Measurements from ENCODE around the gene ACOT11.

The ACOT11 gene

DNA sequence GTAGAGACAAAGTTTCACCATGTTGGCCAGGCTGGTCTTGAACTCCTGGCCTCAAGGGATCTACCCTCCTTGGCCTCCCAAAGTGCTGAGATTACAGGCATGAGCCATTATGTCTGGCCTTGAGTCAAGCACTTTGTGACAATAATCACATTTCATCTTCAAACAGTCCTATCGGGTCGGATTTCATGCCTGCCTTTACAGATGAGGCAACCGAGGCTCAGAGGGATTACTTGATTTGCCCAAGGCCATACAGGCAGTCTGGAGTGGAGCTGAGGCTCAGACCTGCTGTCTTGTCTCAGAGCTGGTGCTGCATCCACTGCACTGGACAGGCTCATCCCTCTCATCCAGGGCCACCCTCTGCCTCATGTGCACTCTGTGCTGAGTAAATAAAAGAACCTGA is 48.7 kb downstream of the ACOT11 start:
- H3K4me3 ChIP-seq = no peak overlapping the region
- TF ChIP-seq EZH2 (IDR thresholded peaks at IDR 0.05) = no peak
- TF ChIP-seq FOXP2 (optimal IDR thresholded peaks at IDR 0.05; ENCODE audit: control extremely low read depth, extremely low read length, insufficient read depth) = no peak
- TF ChIP-seq POLR2AphosphoS5 (IDR thresholded peaks at IDR 0.05; ENCODE audit: borderline replicate concordance, low read depth, low read length) = no peak
- DNase-seq (ENCODE audit: low read depth, low spot score) = no peak

GRCh38 chr1:54597455-54598030 is 49.5 kb downstream of the ACOT11 start:
- no peaks in the 10 kb centered on the region for H3K9me3 ChIP-seq (ENCODE audit: low read depth, low read length)
- TF ChIP-seq FOXP2 (optimal IDR thresholded peaks at IDR 0.05; ENCODE audit: control extremely low read depth, extremely low read length, insufficient read depth) (no peak), EZH2 (IDR thresholded peaks at IDR 0.05) (no peak), POLR2AphosphoS5 (IDR thresholded peaks at IDR 0.05; ENCODE audit: borderline replicate concordance, low read depth, low read length) (no peak)
- H3K9ac ChIP-seq (ENCODE audit: insufficient read length) = no peak overlapping the region
- peak; percentile 12 for DNase-seq (ENCODE audit: low read depth, low spot score)
- H3K4me3 ChIP-seq = no peak overlapping the region
- H3K27ac ChIP-seq = no peak overlapping the region
- no peaks in the 10 kb centered on the region for H3K36me3 ChIP-seq (ENCODE audit: insufficient read depth, low read length)

More for the DNA sequence above, 48.7 kb downstream of the ACOT11 start:
- Histone ChIP-seq H3K9ac (ENCODE audit: insufficient read length) (no peak overlapping the region), H3K36me3 (ENCODE audit: insufficient read depth, low read length) (no peaks in the 10 kb centered on the region), H3K27ac (no peak overlapping the region), H3K9me3 (ENCODE audit: low read depth, low read length) (no peaks in the 10 kb centered on the region)

GRCh38 chr1:54599211-54599823 is 51.3 kb downstream of the ACOT11 start:
- no peak for DNase-seq (ENCODE audit: low read depth, low spot score)
- no peak for TF ChIP-seq POLR2AphosphoS5 (IDR thresholded peaks at IDR 0.05; ENCODE audit: borderline replicate concordance, low read depth, low read length)
- TF ChIP-seq EZH2 (IDR thresholded peaks at IDR 0.05) = no peak
- no peak for TF ChIP-seq FOXP2 (optimal IDR thresholded peaks at IDR 0.05; ENCODE audit: control extremely low read depth, extremely low read length, insufficient read depth)
- H3K9ac ChIP-seq (ENCODE audit: insufficient read length) = no peak overlapping the region

GRCh38 chr1:54600947-54601721 is 53.1 kb downstream of the ACOT11 start:
- H3K27ac ChIP-seq = no peak overlapping the region
- H3K9ac ChIP-seq (ENCODE audit: insufficient read length) = no peak overlapping the region
- no peaks in the 10 kb centered on the region for H3K36me3 ChIP-seq (ENCODE audit: insufficient read depth, low read length)
- no peaks in the 10 kb centered on the region for H3K9me3 ChIP-seq (ENCODE audit: low read depth, low read length)
- DNase-seq (ENCODE audit: low read depth, low spot score) = no peak
- H3K4me3 ChIP-seq = no peak overlapping the region
- TF ChIP-seq POLR2AphosphoS5 (IDR thresholded peaks at IDR 0.05; ENCODE audit: borderline replicate concordance, low read depth, low read length) (no peak), FOXP2 (optimal IDR thresholded peaks at IDR 0.05; ENCODE audit: control extremely low read depth, extremely low read length, insufficient read depth) (no peak), EZH2 (IDR thresholded peaks at IDR 0.05) (no peak)

More at GRCh38 chr1:54599211-54599823, 51.3 kb downstream of the ACOT11 start:
- H3K36me3 ChIP-seq (ENCODE audit: insufficient read depth, low read length) = no peaks in the 10 kb centered on the region
- H3K4me3 ChIP-seq = no peak overlapping the region
- H3K9me3 ChIP-seq (ENCODE audit: low read depth, low read length) = no peaks in the 10 kb centered on the region
- no peak overlapping the region for H3K27ac ChIP-seq

- no peak for TF ChIP-seq FOXP2 (optimal IDR thresholded peaks at IDR 0.05; ENCODE audit: control extremely low read depth, extremely low read length, insufficient read depth)
- TF ChIP-seq POLR2AphosphoS5 (IDR thresholded peaks at IDR 0.05; ENCODE audit: borderline replicate concordance, low read depth, low read length) = no peak
- TF ChIP-seq EZH2 (IDR thresholded peaks at IDR 0.05) = no peak
- H3K27ac ChIP-seq = no peak overlapping the region
- no peaks in the 10 kb centered on the region for H3K9me3 ChIP-seq (ENCODE audit: low read depth, low read length)
- no peak overlapping the region for H3K9ac ChIP-seq (ENCODE audit: insufficient read length)
- no peak for DNase-seq (ENCODE audit: low read depth, low spot score)
- H3K4me3 ChIP-seq = no peak overlapping the region
- no peaks in the 10 kb centered on the region for H3K36me3 ChIP-seq (ENCODE audit: insufficient read depth, low read length)
Observed at GRCh38 chr1:54601730-54602129, 53.7 kb downstream of the ACOT11 start.

DNA sequence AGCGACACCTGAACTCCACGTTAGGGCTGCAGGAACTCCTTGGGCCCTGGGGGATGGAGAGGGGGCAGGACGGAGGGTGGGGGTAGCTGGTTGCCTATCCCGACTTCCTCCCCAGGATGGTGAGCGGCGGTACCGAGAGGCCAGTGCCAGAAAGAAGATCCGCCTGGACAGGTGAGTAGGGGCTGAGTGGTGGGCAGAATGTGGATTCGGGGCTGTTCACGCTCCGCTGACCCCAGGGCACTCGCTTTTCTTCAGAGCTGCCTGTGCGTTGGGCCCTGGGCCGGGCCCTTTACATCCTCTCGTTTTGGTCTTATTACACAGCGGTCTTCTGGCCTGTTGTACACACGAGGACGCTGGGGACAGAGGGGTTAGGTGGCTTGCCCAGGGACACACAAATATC is 54.5 kb downstream of the ACOT11 start:
- no peak for DNase-seq (ENCODE audit: low read depth, low spot score)
- Histone ChIP-seq H3K27ac (no peak overlapping the region), H3K36me3 (ENCODE audit: insufficient read depth, low read length) (no peaks in the 10 kb centered on the region), H3K9ac (ENCODE audit: insufficient read length) (no peak overlapping the region), H3K4me3 (no peak overlapping the region), H3K9me3 (ENCODE audit: low read depth, low read length) (no peaks in the 10 kb centered on the region)
- TF ChIP-seq POLR2AphosphoS5 (IDR thresholded peaks at IDR 0.05; ENCODE audit: borderline replicate concordance, low read depth, low read length) (no peak), EZH2 (IDR thresholded peaks at IDR 0.05) (no peak), FOXP2 (optimal IDR thresholded peaks at IDR 0.05; ENCODE audit: control extremely low read depth, extremely low read length, insufficient read depth) (no peak)

- no peaks in the 10 kb centered on the region for H3K9me3 ChIP-seq (ENCODE audit: low read depth, low read length)
- TF ChIP-seq EZH2 (IDR thresholded peaks at IDR 0.05) = no peak
- TF ChIP-seq POLR2AphosphoS5 (IDR thresholded peaks at IDR 0.05; ENCODE audit: borderline replicate concordance, low read depth, low read length) = no peak
- TF ChIP-seq FOXP2 (optimal IDR thresholded peaks at IDR 0.05; ENCODE audit: control extremely low read depth, extremely low read length, insufficient read depth) = no peak
- DNase-seq (ENCODE audit: low read depth, low spot score) = no peak
- H3K36me3 ChIP-seq (ENCODE audit: insufficient read depth, low read length) = no peaks in the 10 kb centered on the region
- no peak overlapping the region for H3K4me3 ChIP-seq
- no peak overlapping the region for H3K9ac ChIP-seq (ENCODE audit: insufficient read length)
- H3K27ac ChIP-seq = no peak overlapping the region
Observed at GRCh38 chr1:54603241-54603640, 55.2 kb downstream of the ACOT11 start.

- no peak overlapping the region for H3K9ac ChIP-seq (ENCODE audit: insufficient read length)
- H3K4me3 ChIP-seq = no peak overlapping the region
- no peaks in the 10 kb centered on the region for H3K36me3 ChIP-seq (ENCODE audit: insufficient read depth, low read length)
- no peaks in the 10 kb centered on the region for H3K9me3 ChIP-seq (ENCODE audit: low read depth, low read length)
- no peak overlapping the region for H3K27ac ChIP-seq
- DNase-seq (ENCODE audit: low read depth, low spot score) = no peak
- no peak for TF ChIP-seq EZH2 (IDR thresholded peaks at IDR 0.05)
- no peak for TF ChIP-seq POLR2AphosphoS5 (IDR thresholded peaks at IDR 0.05; ENCODE audit: borderline replicate concordance, low read depth, low read length)
- TF ChIP-seq FOXP2 (optimal IDR thresholded peaks at IDR 0.05; ENCODE audit: control extremely low read depth, extremely low read length, insufficient read depth) = no peak
Observed at GRCh38 chr1:54604051-54604450, 56.0 kb downstream of the ACOT11 start.
